HL-60 (cell line): ENCODE results near the gene APBA2.

Source experiments
- CTCF ChIP-seq: IDR thresholded peaks from one replicate; pipeline ENCODE4 v1.5.1; 2011; ENCODE audit warnings: low read length, control low read depth, inconsistent platforms; ENCODE audit not compliant: insufficient read depth
- GABPA ChIP-seq: IDR thresholded peaks from 2 replicates; pipeline ENCODE4 v1.6.1; 2012; ENCODE audit warnings: low read depth
- POLR2AphosphoS5 ChIP-seq: IDR thresholded peaks from 2 replicates; pipeline ENCODE4 v1.6.1; 2012; ENCODE audit warnings: low read depth

- no peak for TF ChIP-seq CTCF
- TF ChIP-seq POLR2AphosphoS5: no peak
- no peak for TF ChIP-seq GABPA
These were observed 178.5 kb downstream of the APBA2 start for GRCh38 chr15:29064290-29064689.
